Heart right ventricle (tissue), 16 donors: Measurements from ENCODE around the gene KRTAP5-8. TPM values are rescaled to one million over a fixed set of nuclear protein-coding genes. Genes with fewer than 3 reads are reported as not detected.
"Not testable (repeated sequence)": the region's sequence is repeated elsewhere in the genome, so short reads cannot be mapped to it uniquely, and the experiment has no call there.

Experiments
- ATAC-seq, 8 donors: fragments of 200-7000 bp; cut with Tn5 transposase; one replicate each; pipeline ENCODE4 v1.9.1; 2020; ENCODE audit warnings: mild to moderate bottlenecking in 8 of 8, moderate library complexity in 8 of 8, moderate number of reproducible peaks in 1 of 8
- DNase-seq, 2 donors: peaks; one replicate each; pipeline ENCODE4 v3.0.0-alpha.2; 2020
- H3K27ac ChIP-seq, 10 donors: fragments of 200-600 bp; sonication (generic) in 2 of 10; one replicate each; pipeline versions ENCODE4 v1.5.0 to v1.8.0; 2020 to 2022; ENCODE audit warnings: mild to moderate bottlenecking in 3 of 10
- H3K27me3 ChIP-seq, 7 donors: fragments of 200-600 bp; one replicate each; pipeline ENCODE4 v1.8.0; 2021 to 2022; ENCODE audit warnings: mild to moderate bottlenecking in 2 of 7
- H3K36me3 ChIP-seq, 9 donors: fragments of 200-600 bp; sonication (generic) in 1 of 9; one replicate each; pipeline versions ENCODE4 v1.5.0 to v1.8.0; 2020 to 2022; ENCODE audit warnings: mild to moderate bottlenecking in 2 of 9
- H3K4me1 ChIP-seq, 9 donors: fragments of 200-600 bp; sonication (generic) in 1 of 9; one replicate each; pipeline versions ENCODE4 v1.5.0 to v1.8.0; 2020 to 2022; ENCODE audit warnings: mild to moderate bottlenecking in 4 of 9
- H3K4me3 ChIP-seq, 10 donors: fragments of 200-600 bp; sonication (generic) in 2 of 10; one replicate each; pipeline versions ENCODE4 v1.5.0 to v1.8.0; 2020 to 2022; ENCODE audit warnings: mild to moderate bottlenecking in 7 of 10, moderate library complexity in 2 of 10
- H3K9me3 ChIP-seq, 11 donors: fragments of 200-600 bp in 10 of 11; sonication (generic) in 2 of 11; one replicate each; pipeline versions ENCODE4 v1.5.0 to v1.8.0; 2013 to 2022; ENCODE audit warnings: mild to moderate bottlenecking in 2 of 11, control low read depth in 1 of 11, moderate library complexity in 1 of 11
- WGBS, 2 donors: extraction: QIAGEN DNeasy Blood & Tissue Kit; methylation state at CpG; one replicate each; pipeline ENCODE4 v1.1.7; 2013; ENCODE audit warnings: inconsistent platforms in 1 of 2; 5-methylcytosine and 5-hydroxymethylcytosine counted together
- intact Hi-C, 10 donors: fragments of 100-400 bp; cut with DNase I; formaldehyde crosslinking; loops; one replicate each; pipeline versions ENCODE4 v1.11.1 to v1.14.2; 2022
- long read RNA-seq, 3 donors: library from polyadenylated mRNA; unstranded; transcript quantifications; one replicate each; pipeline ENCODE4 v2.0.0, GENCODE V29; 2020 to 2021
- polyA plus RNA-seq, 2 donors: library from polyadenylated mRNA; stranded (reverse); fragments of 200-250 nt; gene quantifications; one replicate each; pipeline ENCODE4 v1.2.3, GENCODE V29; 2013
- total RNA-seq, 10 donors: library from RNA; stranded (reverse); fragmentation: NEBNext Ultra II Directional in 3 of 10; extraction: Animal tissue kit (Norgen Biotek cat#: 25700) in 3 of 10; gene quantifications; one replicate each; pipeline versions ENCODE4 v1.2.1 to v1.2.4, GENCODE V29; 2021 to 2023
- TF ChIP-seq, protein P1 (sequence below), 9 donors: fragments of 200-600 bp; sonication (generic) in 2 of 9; IDR thresholded peaks; one replicate each; pipeline versions ENCODE4 v1.5.0 to v1.8.0; 2021 to 2022; ENCODE audit warnings: antibody characterized with exemption in 9 of 9, mild to moderate bottlenecking in 5 of 9, moderate library complexity in 1 of 9
- donor health status: Arrhythmogenic right ventricular cardiomyopathy.
- donor health status: ischemic (EF 13 %, LVEDD 7.1; RV severe dilation, severe dysfunction).
- donor health status: healthy with polysubstance abuse.
- donor health status: DM: no; HTN: yes; CAD: no.
- donor health status: DM: no; HTN: no; CAD: no.
- donor health status: ischemic (EF 25% LVEDD 6.9; RV normal size, moderate dysfunction).
- donor health status: ischemic (EF 25% LVEDD 5.7; RV mildly dilated, moderate dysfunction).
- donor health status: healthy.
- donor health status: DM: yes; HTN: yes; CAD: no.
- donor health status: Ischemic cardiomyopathy.
- donor health status: ischemic (EF 35%, LVEDD 5.7; RV mildly dilated, moderate dysfunction).
- donor health status: nonischemic (EF 11% LVEDD 7.7; RV severe dilation, severe dysfunction).
- donor health status: DM: yes; HTN: yes; CAD: no.
- donor health status: PGD.
- donor health status: ischemic (EF 29% LVEDD 5.4; RV normal size, mild dysfunction).
- donor health status: nonischemic (EF 23%, LVEDD 6.1; RV moderate dilation, normal function).

The KRTAP5-8 gene, protein sequence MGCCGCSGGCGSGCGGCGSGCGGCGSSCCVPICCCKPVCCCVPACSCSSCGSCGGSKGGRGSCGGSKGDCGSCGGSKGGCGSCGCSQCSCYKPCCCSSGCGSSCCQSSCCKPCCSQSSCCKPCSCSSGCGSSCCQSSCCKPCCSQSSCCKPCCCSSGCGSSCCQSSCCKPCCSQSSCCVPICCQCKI
- total RNA-seq = not detected
- polyA plus RNA-seq = not detected
- long read RNA-seq, donor 1 = 0 reads
- long read RNA-seq, donor 2 = 0 reads
- long read RNA-seq, donor 3 = 0 reads

DNA sequence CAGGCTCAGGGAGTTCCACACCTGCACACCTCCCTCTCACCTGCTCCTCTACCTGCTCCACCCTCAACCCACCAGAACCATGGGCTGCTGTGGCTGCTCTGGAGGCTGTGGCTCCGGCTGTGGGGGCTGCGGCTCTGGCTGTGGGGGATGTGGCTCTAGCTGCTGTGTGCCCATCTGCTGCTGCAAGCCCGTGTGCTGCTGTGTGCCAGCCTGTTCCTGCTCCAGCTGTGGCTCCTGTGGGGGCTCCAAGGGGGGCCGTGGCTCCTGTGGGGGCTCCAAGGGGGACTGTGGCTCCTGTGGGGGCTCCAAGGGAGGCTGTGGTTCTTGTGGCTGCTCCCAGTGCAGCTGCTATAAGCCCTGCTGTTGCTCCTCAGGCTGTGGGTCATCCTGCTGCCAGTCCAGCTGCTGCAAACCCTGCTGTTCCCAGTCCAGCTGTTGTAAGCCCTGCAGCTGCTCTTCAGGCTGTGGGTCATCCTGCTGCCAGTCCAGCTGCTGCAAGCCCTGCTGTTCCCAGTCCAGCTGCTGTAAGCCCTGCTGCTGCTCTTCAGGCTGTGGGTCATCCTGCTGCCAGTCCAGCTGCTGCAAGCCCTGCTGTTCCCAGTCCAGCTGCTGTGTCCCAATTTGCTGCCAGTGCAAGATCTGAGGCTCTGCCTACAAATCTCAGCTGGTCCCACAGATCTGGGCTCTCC is at the start of gene KRTAP5-8:
KRTAP5-8 (plus strand) TSS at position 49 of the 689 bp plus-strand sequence; CDS start at position 80, 31 bp downstream.
- H3K36me3 ChIP-seq, H3K27ac ChIP-seq, H3K27me3 ChIP-seq, ATAC-seq, H3K4me1 ChIP-seq, DNase-seq, H3K9me3 ChIP-seq, H3K4me3 ChIP-seq, intact Hi-C loops: not testable (repeated sequence)
- 64 to 68% methylated on average over 4 of the region's 4 CpGs for WGBS, 2 donors

DNA sequence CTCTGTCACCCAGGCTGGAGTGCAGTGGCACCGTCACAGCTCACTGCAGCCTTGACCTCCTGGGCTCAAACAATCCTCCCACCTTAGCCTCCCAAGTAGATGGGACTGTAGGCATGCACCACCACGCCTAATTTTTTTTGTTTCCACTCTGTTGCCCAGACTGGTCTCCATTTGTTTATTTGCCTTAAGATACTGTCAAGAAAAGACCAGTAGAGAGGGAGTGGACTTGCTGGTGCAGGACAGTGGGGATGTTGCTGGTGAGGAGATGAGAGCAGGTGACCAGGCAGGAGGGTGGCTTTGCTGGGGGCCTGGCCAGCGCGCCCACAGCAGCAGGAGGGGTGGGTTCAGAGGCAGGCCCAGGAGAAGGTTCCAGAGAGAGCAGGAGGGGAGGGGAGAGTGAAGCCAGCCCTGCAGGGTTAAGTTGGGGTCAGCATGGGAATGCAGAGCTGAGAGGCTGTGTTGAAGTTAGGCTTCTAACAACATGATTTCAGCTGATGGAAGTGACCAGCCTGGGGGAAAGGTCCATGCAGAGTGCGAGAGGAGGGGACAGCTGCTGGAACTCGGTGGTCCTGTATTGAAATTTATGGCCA is 49.0 kb upstream of the KRTAP5-8 start:
- intact Hi-C loops = no loop called here
- Histone ChIP-seq H3K4me1 (peaks cover 0 to 14% (median 4%) of the 10 kb centered on the region in 9 donors), H3K27me3 (no peaks in the 10 kb centered on the region), H3K36me3 (peaks cover 0 to 85% (median 32%) of the 10 kb centered on the region in 9 donors), H3K27ac (peak overlapping the region in 2 of 10 donors; percentile 44 to 52), H3K9me3 (no peaks in the 10 kb centered on the region), H3K4me3 (no peak overlapping the region)
- no peak for ATAC-seq
- no peak for DNase-seq
- TF ChIP-seq, protein P1, sequence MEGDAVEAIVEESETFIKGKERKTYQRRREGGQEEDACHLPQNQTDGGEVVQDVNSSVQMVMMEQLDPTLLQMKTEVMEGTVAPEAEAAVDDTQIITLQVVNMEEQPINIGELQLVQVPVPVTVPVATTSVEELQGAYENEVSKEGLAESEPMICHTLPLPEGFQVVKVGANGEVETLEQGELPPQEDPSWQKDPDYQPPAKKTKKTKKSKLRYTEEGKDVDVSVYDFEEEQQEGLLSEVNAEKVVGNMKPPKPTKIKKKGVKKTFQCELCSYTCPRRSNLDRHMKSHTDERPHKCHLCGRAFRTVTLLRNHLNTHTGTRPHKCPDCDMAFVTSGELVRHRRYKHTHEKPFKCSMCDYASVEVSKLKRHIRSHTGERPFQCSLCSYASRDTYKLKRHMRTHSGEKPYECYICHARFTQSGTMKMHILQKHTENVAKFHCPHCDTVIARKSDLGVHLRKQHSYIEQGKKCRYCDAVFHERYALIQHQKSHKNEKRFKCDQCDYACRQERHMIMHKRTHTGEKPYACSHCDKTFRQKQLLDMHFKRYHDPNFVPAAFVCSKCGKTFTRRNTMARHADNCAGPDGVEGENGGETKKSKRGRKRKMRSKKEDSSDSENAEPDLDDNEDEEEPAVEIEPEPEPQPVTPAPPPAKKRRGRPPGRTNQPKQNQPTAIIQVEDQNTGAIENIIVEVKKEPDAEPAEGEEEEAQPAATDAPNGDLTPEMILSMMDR (IDR thresholded peaks at IDR 0.05) = no peak
- WGBS, 2 donors = 77 to 78% methylated on average over 6 of the region's 6 CpGs

DNA sequence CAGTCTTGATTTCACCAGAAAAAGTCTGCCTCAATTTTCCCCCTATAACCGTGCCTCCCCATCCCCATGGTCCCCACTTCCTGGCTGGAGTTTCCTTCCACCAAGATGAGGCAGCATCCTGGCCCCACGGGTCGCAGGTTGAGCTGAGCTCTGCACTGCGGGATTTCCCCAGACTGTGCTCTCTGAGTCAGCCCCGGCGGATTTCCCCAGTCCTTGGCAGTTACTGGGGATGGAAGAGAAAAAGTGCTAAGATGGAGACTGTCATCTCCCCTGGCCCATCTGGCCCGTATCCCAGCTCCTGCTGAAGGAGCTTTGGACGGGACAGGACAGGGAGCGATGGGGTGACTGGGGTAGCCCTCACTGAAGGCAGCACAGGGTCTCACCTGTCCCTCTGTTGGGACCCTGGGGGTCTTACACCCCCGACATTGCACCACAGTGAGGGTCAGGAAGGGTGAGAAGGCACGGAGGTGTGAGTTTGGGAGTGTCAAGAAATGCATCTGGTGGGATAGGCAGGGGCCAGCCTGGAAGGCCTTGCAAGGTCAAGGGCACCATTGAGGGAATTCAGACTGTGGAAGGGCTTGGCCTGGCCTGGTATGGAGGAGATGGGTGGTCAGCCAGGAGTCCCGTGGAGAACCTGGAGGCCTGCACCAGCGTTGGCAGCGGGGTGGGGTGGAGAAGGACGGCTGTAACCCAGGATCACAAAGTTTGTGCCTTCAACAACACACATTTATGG is 48.3 kb upstream of the KRTAP5-8 start:
- TF ChIP-seq, protein P1 (IDR thresholded peaks at IDR 0.05) = no peak

DNA sequence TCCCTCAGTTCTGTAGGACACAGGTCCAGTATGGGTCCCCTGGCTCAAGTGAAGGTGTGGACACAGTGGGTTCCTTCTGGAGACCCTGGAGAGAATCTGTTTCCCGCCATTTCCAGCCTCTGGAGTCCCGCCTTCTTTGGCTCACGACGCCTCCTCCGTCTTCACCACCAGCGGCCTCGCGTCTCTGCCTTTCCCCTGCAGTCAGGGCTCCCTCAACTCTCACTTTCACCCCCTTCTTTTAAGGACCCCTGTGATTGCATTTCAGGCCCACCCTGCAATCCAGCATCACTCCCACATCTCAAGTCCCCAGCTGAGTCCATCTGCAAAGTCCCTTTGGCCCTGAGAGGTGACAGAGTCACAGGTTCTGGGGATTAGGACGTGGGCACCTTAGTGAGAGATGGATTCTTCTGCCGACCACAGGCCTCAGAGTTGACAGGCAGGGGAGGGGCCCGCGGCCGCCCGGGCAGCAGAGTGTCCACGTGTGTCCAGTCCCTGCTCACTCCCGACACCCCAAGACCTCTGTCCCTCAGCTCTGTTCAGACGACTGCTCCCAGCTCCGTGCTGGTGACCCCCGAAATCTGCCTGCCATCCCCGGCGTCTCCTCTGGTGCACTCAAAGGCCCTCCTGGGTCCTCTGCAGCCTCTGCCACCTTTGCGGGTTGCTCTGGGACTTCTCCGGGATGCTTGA is 47.6 kb upstream of the KRTAP5-8 start:
- Histone ChIP-seq H3K9me3 (no peaks in the 10 kb centered on the region), H3K4me1 (peaks cover 0 to 14% (median 4%) of the 10 kb centered on the region in 9 donors), H3K27me3 (no peaks in the 10 kb centered on the region), H3K4me3 (no peak overlapping the region), H3K36me3 (peaks cover 0 to 85% (median 37%) of the 10 kb centered on the region in 9 donors), H3K27ac (no peak overlapping the region)
- WGBS, 2 donors = 91 to 93% methylated on average over 21 to 23 of the region's 23 CpGs
- TF ChIP-seq, protein P1 (IDR thresholded peaks at IDR 0.05) = no peak
- no peak for DNase-seq
- ATAC-seq = peak in 1 of 8 donors; percentile 12
- intact Hi-C loops = no loop called here

More for the DNA sequence above, 48.3 kb upstream of the KRTAP5-8 start:
- Histone ChIP-seq H3K36me3 (peaks cover 0 to 85% (median 35%) of the 10 kb centered on the region in 9 donors), H3K4me3 (no peak overlapping the region), H3K27ac (peak overlapping the region in 1 of 10 donors; percentile 52), H3K27me3 (no peaks in the 10 kb centered on the region), H3K9me3 (no peaks in the 10 kb centered on the region), H3K4me1 (peaks cover 0 to 14% (median 4%) of the 10 kb centered on the region in 9 donors)
- peak in 3 of 8 donors; percentile 42 to 54 (median 51) for ATAC-seq
- no peak for DNase-seq
- 70 to 78% methylated on average over 15 of the region's 15 CpGs for WGBS, 2 donors
- intact Hi-C loops = no loop called here
